ENCODE measurements around the gene MEGF8.

DNA sequence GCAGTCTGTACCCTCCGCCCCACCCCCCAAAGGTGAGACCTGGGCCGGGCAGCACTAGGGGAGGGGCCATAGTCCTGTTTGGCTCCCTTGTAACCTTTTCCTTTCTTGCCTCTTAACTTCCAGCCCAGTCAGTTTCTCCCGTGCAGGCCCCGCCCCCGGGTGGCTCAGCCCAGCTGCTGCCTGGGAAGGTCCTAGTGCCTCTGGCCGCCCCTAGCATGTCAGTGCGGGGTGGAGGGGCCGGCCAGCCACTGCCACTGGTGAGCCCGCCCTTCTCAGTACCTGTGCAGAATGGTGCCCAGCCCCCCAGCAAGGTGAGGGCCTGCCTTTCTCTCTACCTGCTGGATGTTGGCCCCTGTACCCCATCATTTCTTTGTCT is 34.0 kb upstream of the MEGF8 start:
- TF ChIP-seq, protein P1, sequence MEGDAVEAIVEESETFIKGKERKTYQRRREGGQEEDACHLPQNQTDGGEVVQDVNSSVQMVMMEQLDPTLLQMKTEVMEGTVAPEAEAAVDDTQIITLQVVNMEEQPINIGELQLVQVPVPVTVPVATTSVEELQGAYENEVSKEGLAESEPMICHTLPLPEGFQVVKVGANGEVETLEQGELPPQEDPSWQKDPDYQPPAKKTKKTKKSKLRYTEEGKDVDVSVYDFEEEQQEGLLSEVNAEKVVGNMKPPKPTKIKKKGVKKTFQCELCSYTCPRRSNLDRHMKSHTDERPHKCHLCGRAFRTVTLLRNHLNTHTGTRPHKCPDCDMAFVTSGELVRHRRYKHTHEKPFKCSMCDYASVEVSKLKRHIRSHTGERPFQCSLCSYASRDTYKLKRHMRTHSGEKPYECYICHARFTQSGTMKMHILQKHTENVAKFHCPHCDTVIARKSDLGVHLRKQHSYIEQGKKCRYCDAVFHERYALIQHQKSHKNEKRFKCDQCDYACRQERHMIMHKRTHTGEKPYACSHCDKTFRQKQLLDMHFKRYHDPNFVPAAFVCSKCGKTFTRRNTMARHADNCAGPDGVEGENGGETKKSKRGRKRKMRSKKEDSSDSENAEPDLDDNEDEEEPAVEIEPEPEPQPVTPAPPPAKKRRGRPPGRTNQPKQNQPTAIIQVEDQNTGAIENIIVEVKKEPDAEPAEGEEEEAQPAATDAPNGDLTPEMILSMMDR (IDR thresholded peaks at IDR 0.05): no peak
- no peak for TF ChIP-seq POLR2A (IDR thresholded peaks at IDR 0.05)
